Skin epidermis (tissue), 12 donors: ENCODE measurements around the gene URI1.
"Not testable (repeated sequence)": the region's sequence is repeated elsewhere in the genome, so short reads cannot be mapped to it uniquely, and the experiment has no call there.

ENCODE experiments used
- H3K27ac ChIP-seq, 21 experiments: fragments of 200-600 bp; sonication (generic) in 11 of 21; one replicate each; pipeline ENCODE4 v1.5.0; 2020; ENCODE audit warnings: mild to moderate bottlenecking in 3 of 21, inconsistent platforms in 2 of 21, moderate library complexity in 2 of 21
- H3K4me3 ChIP-seq, 7 experiments: fragments of 200-600 bp; sonication (generic) in 2 of 7; one replicate each; pipeline ENCODE4 v1.5.0; 2020; ENCODE audit warnings: inconsistent platforms in 2 of 7, mild to moderate bottlenecking in 2 of 7, moderate library complexity in 1 of 7

URI1 gene

DNA sequence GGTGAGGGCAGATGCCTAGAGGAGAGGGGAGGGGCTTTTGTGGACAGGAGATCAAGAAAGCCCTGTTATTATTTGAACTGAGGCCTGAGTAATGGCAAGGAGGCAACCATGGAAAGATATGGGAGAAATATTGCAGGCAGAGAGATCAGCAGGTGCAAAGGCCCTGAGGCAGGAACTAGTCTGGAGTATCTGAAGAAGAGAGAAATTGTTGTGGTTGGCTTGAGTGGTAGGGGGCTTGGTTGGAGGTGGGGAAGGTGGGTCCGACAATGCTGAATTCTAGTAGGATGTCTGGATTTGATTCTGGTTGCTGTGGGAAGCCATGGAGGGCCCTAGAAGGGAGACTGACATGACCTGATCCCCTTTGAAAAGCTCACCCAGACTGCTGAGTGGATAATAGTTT, 2.4 kb upstream of the URI1 start:
- no peak overlapping the region for H3K4me3 ChIP-seq

DNA sequence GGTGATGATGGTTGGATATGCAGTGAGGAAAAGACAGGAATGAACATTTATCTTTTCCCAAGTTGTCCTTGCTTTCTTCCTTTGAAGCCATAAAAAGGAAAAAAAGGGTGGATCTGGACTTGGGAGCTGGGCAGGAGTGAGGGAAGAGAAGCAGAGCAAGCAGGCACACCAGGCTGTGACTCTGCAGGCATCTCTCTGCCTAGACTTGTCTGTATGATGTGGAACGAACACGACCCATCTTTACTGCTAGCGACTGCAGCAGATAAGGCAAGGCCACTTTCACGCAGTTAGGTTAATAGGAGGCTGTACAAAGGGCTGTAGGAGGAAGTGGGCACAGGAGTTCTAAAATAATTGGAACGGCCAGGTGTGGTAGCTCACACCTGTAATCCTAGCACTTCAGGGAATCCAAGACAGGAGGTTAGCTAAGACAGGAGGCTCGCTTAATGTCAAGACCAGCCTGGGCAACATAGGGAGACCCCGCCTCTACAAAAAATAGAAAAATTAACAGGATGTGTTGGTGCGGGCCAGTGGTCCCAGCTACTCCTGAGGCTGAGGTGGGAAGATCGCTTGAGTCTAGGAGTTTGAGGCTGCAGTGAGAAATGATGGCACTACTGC, 961 bp upstream of the URI1 start:
- H3K27ac ChIP-seq: no peak overlapping the region
- H3K4me3 ChIP-seq: peak overlapping the region in 1 of 7 experiments; percentile 4

More for the DNA sequence above, 2.4 kb upstream of the URI1 start:
- H3K27ac ChIP-seq: no peak overlapping the region

DNA sequence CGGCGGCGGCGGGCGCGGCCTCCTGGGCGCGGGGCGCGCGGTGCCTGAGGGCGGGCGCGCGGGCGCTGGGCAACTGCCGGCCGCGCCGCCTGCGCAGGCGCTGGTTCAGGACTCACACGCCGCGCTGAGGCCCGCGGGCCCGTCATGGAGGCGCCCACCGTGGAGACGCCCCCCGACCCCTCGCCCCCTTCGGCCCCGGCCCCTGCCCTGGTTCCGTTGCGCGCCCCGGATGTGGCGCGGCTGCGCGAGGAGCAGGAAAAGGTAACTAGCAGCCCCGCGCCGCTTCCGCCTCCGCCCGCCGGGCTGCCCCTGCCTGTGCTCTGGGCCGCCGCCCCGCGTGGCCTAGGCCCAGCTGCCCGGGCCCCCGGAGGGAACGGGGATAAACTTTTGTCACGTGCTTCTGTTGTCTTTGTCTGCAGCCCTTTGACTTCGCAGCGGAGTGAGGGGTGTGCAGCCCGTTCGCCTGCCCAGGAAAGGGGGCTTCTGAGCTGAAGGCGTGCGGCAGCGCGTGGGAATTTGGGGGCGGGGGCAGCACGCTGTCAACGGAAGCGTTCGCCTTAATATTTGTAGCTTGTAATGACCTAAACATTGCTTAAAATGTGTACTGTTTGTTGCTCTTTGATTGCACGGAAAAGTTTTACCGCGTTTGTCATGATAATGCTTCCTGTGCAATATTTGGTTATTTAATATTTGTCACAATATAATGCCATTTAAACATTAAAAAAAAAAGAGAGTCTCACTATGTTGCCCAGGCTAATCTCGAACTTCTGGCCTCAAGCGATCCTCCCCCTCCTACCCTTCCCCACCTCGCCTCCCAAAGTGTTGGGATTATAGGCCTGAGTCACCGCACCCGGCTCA, 594 bp downstream of the URI1 start:
- Histone ChIP-seq H3K4me3 (peak overlapping the region; percentile 57 to 95 (median 87)), H3K27ac (peak overlapping the region; percentile 37 to 93 (median 84))

DNA sequence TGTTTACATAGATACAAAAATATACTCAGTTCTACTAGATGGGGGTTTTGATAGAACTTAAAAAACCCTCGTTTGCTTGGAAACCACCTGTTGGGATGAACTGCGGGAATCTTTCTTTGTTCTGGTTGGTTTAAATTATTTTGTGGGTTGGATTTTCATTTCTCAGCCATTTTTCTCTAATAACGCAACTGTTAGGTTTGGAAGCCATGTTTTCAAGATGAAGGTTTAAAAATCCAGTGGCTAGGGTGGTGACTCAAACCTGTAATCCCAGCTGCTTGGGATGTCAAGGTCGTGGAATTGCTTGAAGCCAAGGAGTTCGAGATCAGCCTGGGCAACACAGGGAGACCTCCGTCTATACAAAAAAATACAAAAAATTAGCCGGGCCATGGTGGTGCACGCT, 1.6 kb downstream of the URI1 start:
- H3K27ac ChIP-seq: peak overlapping the region in 5 of 21 experiments; percentile 83 to 93 (median 88)

DNA sequence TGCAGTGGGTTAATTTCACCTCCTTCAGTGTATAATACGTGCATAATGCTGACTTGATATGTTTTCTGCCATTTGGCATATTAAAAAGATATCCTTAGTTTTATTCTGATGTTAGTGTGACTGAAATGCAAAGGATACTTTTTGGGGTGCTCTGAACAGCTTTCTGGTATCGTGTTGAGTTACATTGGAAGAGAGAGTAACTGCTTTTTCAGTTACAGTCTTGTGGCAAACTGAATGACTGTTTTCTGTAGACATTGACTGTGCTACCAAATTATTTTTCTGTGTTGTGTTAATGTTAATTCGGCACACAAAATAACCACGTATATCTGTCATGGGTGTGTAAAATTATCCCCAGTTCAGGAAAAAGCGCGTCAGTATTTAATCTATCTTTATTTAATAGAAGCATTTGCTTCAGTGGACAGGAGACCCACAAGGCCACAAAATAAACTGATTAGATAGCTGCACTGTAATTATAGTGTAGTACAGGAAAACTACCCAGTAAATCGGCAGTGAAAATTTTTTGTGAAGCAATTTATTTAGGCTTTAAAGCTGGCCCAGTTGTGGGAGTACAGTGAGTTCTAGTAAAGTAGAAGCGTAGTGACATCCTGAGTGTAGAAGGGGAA, 2.5 kb downstream of the URI1 start:
- Histone ChIP-seq H3K27ac (peak overlapping the region in 13 of 21 experiments; percentile 1 to 69 (median 29)), H3K4me3 (no peak overlapping the region)

More for the DNA sequence above, 1.6 kb downstream of the URI1 start:
- H3K4me3 ChIP-seq: peak overlapping the region in 5 of 7 experiments; percentile 57 to 95 (median 89)

DNA sequence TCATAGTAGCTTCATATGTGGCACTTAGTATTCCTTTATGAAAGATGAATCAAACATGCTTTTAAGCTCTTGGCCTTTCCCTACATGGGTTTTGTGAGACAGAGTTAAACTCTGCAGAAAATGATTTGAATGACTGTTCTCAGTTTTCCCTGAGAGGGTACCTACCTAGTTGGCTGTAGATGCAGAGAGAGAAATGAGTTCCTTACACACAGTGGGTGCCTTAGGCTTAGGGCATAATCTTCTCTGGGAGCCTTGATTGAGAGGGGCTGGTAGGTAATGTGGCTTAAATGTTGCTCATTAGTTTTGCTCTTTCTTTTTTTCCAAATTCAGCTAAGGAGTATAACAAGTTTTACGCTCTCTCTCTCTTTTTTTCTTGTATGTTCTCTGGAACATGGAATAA, 3.0 kb downstream of the URI1 start:
- Histone ChIP-seq H3K4me3 (no peak overlapping the region), H3K27ac (peak overlapping the region in 14 of 21 experiments; percentile 1 to 69 (median 28))

DNA sequence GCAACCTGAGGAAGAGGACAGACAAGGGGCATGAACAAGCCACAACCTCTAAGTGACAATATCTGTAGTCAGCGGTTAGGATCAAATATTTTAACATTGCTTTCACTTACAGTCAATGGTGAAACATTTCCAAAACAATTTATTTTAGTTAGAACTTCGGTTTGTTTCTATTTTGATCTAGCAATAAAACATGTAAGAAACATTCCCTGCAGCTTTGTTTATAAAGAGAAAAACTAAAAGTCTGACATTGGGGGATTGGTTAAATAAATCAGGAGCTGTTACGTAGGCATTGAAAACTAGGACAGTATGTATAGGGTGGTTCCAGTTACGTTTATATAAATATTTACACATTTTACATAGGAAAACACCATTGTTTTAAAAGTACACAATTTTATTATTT, 3.4 kb downstream of the URI1 start:
- H3K4me3 ChIP-seq: no peak overlapping the region
- peak overlapping the region in 13 of 21 experiments; percentile 9 to 69 (median 29) for H3K27ac ChIP-seq

DNA sequence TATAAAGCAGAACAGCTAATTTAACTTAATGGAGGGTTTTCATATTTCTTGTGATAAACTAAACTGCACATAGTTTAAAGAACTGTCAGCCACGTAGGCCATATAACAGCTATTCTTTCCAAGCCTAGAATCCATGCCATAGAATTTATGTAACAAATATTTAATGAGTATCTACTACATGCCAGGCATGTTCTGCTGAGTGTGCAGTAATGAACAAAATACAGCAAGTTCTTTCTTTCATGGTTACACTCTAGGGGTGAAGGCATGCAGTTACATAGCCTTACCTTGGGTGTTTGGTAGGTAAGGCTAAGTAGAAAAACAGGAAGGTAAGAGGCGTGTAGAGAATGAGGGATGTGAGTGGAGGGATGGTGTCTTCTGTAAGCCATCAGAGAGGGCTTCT, 4.6 kb downstream of the URI1 start:
- Histone ChIP-seq H3K4me3 (no peak overlapping the region), H3K27ac (peak overlapping the region in 2 of 21 experiments; percentile 6 to 17)

DNA sequence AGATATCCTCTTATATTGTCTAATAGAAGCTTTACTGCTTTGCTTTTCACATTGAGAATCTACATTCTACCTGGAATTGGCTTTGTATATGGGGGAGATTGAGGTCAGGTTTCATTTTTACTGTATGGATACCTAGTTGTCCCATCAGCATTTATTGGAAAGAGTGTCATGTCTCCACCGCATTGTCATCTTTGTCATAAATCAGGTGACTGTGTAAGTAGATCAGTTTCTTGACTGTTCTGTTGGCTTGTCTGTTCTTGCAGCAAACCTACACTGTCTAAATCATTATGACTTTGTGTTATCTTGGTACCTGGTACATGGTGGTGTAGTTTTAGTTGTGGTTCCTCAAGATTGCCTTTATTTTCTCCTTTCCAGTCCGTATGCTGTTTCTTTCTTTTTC, 5.8 kb downstream of the URI1 start:
- no peak overlapping the region for H3K27ac ChIP-seq

DNA sequence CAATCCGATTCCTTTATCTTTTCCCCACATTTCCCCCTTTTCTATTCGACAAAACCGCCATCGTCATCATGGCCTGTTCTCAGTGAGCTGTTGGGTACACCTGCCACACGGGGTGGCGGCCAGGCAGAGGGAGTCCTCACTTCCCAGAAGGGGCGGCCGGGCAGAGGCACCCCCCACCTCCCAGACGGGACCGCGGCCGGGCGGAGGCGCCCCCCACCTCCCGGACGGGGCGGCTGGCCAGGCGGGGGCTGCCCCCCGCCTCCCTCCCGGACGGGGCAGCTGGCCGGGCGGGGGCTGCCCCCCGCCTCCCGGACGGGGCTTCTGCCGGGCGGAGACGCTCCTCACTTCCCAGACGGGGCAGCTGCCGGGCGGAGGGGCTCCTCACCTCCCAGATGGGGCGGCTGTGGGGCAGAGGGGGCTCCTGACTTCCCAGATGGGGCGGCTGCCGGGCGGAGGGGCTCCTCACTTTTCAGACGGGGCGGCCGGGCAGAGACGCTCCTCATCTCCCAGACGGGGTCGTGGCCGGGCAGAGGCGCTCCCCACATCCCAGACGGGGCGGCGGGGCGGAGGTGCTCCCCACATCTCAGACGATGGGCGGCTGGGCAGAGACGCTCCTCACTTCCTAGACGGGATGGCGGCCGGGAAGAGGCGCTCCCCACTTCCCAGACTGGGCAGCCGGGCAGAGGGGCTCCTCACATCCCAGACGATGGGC, 6.9 kb downstream of the URI1 start:
- not testable (repeated sequence) for H3K4me3 ChIP-seq, H3K27ac ChIP-seq

More for the DNA sequence above, 5.8 kb downstream of the URI1 start:
- H3K4me3 ChIP-seq: no peak overlapping the region

DNA sequence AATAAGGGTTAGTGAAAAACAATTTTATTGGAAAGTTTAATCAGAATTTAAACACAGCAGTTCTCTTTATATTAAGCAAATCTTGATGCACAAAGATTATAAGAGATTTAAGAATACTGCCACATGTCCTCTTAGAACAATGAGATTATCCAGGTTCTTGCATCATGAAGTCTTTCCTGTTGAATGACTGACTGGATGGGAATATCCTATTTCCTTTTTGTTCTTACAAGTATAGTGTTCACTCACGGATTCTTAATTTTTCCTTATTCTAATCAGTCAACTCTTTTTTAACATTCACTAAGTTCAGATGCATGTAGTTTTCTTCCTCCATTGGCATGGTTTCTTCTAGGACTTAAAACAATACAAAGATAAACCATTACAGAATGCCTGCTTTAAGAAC, 10.1 kb downstream of the URI1 start:
- Histone ChIP-seq H3K4me3 (no peak overlapping the region), H3K27ac (no peak overlapping the region)

DNA sequence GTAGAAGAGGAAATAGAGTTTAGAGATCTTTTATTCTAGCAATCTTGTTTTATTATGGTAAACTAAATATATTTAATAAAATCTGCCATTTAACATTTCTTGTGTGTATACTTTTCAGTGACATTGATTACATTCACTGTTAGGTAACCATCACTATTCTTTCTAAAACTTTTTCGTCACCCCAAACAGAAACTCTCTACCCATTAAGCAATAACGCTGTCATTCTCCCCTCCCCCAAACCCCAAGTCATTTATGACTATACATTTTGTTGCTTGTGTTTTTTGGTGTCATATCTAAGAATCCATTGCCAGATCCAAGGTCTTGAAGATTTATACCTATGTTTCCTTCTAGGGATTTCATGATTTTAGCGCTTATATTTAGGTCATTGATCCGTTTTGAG, 10.6 kb downstream of the URI1 start:
- no peak overlapping the region for H3K27ac ChIP-seq
- no peak overlapping the region for H3K4me3 ChIP-seq

DNA sequence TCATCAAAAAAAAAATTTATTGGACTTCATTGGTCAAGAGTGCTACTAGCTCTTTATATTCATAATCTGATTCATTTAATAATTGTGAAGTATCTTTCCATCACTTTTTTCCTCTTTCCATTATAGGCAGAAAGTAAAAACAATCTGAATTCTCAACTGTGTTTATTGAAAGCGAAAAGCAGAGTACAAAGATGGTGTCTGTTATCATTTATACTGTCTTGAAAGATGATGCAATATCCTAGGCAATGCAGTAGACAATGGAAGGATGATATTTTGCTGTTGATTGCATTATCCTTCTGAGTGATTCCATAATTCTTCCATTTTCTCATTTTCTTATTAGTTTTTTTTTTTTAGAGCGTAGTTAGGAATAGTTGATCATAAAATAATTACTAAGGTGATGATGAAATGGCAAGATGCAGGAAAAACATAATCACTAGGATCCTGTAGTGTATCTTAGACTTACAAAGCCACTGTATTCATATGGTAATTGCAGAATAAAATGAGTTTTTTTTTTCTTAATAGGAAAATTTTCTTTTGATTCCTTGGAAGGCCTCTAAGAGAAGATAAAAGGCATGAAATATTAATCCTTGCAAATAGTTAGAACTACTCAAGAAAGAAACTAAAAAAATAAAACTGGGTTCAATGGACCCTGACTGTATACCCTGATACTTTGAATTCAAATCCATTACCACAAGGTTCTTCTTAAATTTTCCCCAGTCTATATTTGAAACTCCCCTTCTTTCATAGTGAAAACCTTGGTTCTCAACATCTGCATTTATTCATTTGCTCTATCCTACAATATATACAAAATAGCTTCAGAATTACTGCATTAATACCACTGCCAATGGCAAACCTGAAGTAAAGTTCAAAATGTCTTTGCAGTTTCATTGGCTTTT, 11.6 kb downstream of the URI1 start:
- Histone ChIP-seq H3K27ac (no peak overlapping the region), H3K4me3 (no peak overlapping the region)

DNA sequence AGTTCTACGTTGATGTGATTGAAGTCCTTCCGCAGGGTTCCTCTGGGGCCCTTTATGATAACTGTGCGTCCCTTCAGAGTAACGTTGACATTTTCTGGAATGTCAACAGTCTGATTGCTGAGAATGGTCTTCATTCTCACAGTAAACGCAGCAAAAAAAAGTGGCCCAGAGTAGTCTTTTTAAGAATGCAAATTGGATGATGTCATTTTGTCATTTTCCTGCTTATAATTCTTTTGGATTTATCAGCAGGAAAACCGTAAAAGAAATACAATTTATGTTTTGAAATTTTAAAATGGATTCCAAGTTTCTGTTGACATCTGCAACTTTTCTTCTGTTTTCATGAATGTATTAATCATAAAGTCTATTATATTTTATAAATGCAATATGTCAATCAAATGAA, 14.8 kb downstream of the URI1 start:
- Histone ChIP-seq H3K27ac (no peak overlapping the region), H3K4me3 (no peak overlapping the region)

DNA sequence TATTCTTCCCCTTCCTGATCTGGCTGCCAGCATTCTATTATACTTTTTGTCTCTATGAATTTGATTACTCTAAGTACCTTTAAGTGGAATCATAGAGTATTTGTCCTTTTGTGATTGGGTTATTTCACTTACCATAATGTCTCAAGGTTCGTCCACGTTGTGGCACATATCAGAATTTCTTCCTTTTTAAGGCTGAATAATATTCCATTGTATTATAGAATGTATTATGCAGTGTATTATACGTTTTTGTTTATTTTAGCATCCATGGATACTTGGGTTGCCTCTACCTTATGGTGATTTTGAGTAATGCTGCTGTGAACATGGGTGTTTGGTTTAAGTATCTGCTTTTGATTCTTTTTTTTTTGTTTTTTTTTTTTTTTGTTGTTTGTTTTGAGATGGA, 19.3 kb downstream of the URI1 start:
- Histone ChIP-seq H3K27ac (no peak overlapping the region), H3K4me3 (no peak overlapping the region)

DNA sequence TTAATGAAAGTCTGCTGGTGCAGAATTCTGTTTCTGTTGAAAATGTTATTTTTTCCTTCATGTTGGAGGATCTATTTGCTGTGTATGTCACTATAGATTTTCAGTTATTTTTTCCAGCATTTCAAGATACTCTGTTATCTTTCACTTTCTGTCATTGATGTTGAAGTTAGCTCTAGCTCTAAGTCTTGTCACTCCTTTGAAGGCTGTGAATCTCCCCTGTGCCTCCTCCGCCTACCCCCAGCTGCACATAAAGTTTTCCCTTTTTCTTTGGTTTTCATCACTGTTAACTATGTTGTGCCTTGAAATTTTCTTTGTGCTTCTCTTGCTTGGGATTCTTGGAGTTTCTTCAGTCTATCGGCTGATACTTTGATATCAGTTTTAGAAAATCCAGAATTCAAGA, 20.8 kb downstream of the URI1 start:
- Histone ChIP-seq H3K27ac (no peak overlapping the region), H3K4me3 (no peak overlapping the region)

DNA sequence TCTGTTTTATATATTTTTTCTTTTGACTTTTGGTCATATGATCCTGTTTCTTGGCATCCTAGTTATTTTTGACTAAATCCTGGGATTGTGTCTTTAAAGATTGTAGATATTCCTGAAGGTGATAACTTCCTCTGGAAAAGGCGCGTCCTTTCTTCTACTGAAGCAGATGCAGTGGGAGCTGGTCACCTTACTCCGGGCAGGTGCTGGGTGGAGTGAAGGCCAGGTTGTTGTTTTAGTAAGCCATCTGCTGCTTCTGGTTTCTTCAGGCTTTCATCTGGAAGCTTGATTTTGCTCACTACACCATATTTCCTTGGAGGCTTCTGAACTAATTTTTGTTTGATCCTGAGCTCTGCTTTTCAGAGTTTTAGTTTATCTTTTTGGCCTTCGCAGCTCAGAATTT, 21.5 kb downstream of the URI1 start:
- Histone ChIP-seq H3K27ac (no peak overlapping the region), H3K4me3 (no peak overlapping the region)

DNA sequence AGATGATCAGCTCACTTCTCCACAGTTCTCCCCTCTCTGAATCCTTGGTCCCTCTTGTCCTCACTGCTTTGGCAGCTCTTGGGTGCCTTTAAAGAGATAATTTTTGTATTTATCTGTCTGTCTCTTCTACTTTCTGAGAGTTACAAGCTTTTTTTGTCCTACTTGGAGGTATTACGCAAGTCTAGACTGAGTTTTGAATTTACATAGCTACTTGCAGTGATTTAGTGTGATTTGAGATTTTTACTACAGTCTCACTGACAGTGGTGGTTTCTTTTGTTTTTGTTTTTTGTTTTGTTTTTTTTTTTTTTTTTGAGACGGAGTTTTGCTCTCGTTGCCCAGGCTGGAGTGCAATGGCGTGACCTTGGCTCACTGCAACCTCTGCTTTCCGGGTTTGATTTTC, 22.1 kb downstream of the URI1 start:
- H3K27ac ChIP-seq: no peak overlapping the region
- H3K4me3 ChIP-seq: no peak overlapping the region

DNA sequence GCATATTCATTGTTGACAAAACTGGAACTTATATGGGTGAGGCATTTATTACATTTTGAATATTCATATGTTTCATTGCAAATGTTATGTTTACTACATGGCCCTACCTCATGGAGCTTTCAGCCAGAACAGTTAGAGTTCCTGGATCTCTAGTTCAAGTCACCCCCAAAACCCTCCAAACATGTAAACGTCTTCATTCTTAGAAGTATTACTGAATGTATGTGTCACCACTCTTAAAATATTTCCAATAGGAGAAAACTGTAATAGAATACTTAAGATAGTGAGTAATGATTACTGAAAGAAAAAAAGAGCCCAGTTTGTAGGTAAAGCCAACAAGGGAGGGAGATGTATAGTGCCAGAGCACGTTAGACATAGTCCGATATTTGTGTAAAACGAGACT, 23.5 kb downstream of the URI1 start:
- no peak overlapping the region for H3K4me3 ChIP-seq

More for the DNA sequence above, 23.5 kb downstream of the URI1 start:
- no peak overlapping the region for H3K27ac ChIP-seq
